Measurements from ENCODE around the gene PYY.
"Not testable (repeated sequence)": the region's sequence is repeated elsewhere in the genome, so short reads cannot be mapped to it uniquely, and the experiment has no call there.

PYY gene

GRCh38 chr17:43967251-43967875, 13.6 kb upstream of the PYY start:
- no peaks in the 10 kb centered on the region for H3K4me1 ChIP-seq (ENCODE audit: insufficient read depth, insufficient read length)
- no peaks in the 10 kb centered on the region for H3K27me3 ChIP-seq (ENCODE audit: insufficient read depth, insufficient read length)
- no peak overlapping the region for H3K9ac ChIP-seq (ENCODE audit: insufficient read length, low read depth)
- no peaks in the 10 kb centered on the region for H3K9me3 ChIP-seq (ENCODE audit: insufficient read depth, low read length)
- DNase-seq (ENCODE audit: low read depth, low spot score) = no peak
- no peak for TF ChIP-seq SUZ12 (IDR thresholded peaks at IDR 0.05; ENCODE audit: extremely low read depth, insufficient read depth, insufficient read length)
- TF ChIP-seq YY1 (IDR thresholded peaks at IDR 0.05; ENCODE audit: insufficient read depth, insufficient read length) = no peak
- TF ChIP-seq ZNF274 (IDR thresholded peaks at IDR 0.05; ENCODE audit: low read depth, low read length) = no peak
- H3K4me3 ChIP-seq (ENCODE audit: insufficient read length, low read depth) = no peak overlapping the region
- no peaks in the 10 kb centered on the region for H3K36me3 ChIP-seq (ENCODE audit: insufficient read depth, insufficient read length, low read length)

- TF ChIP-seq SUZ12 (IDR thresholded peaks at IDR 0.05; ENCODE audit: extremely low read depth, insufficient read depth, insufficient read length) (no peak), ZNF274 (IDR thresholded peaks at IDR 0.05; ENCODE audit: low read depth, low read length) (no peak), YY1 (IDR thresholded peaks at IDR 0.05; ENCODE audit: insufficient read depth, insufficient read length) (no peak)
- H3K27me3 ChIP-seq (ENCODE audit: insufficient read depth, insufficient read length) = no peaks in the 10 kb centered on the region
Measured at GRCh38 chr17:43966276-43966675, 12.5 kb upstream of the PYY start.

GRCh38 chr17:43962479-43962878, 8.7 kb upstream of the PYY start:
- TF ChIP-seq YY1 (IDR thresholded peaks at IDR 0.05; ENCODE audit: insufficient read depth, insufficient read length) (no peak), ZNF274 (IDR thresholded peaks at IDR 0.05; ENCODE audit: low read depth, low read length) (no peak)
- H3K36me3 ChIP-seq (ENCODE audit: insufficient read depth, insufficient read length, low read length) = no peaks in the 10 kb centered on the region
- H3K9me3 ChIP-seq (ENCODE audit: insufficient read depth, low read length) = no peaks in the 10 kb centered on the region
- H3K4me1 ChIP-seq (ENCODE audit: insufficient read depth, insufficient read length) = no peaks in the 10 kb centered on the region
- no peak overlapping the region for H3K4me3 ChIP-seq (ENCODE audit: insufficient read length, low read depth)
- no peak overlapping the region for H3K9ac ChIP-seq (ENCODE audit: insufficient read length, low read depth)
- H3K27me3 ChIP-seq (ENCODE audit: insufficient read depth, insufficient read length) = no peaks in the 10 kb centered on the region
- no peak for DNase-seq (ENCODE audit: low read depth, low spot score)

More at GRCh38 chr17:43966276-43966675, 12.5 kb upstream of the PYY start:
- DNase-seq (ENCODE audit: low read depth, low spot score) = no peak
- Histone ChIP-seq H3K9ac (ENCODE audit: insufficient read length, low read depth) (no peak overlapping the region), H3K4me3 (ENCODE audit: insufficient read length, low read depth) (no peak overlapping the region), H3K9me3 (ENCODE audit: insufficient read depth, low read length) (no peaks in the 10 kb centered on the region), H3K4me1 (ENCODE audit: insufficient read depth, insufficient read length) (no peaks in the 10 kb centered on the region), H3K36me3 (ENCODE audit: insufficient read depth, insufficient read length, low read length) (no peaks in the 10 kb centered on the region)

GRCh38 chr17:43961954-43962353, 8.2 kb upstream of the PYY start:
- Histone ChIP-seq H3K4me1 (ENCODE audit: insufficient read depth, insufficient read length) (no peaks in the 10 kb centered on the region), H3K36me3 (ENCODE audit: insufficient read depth, insufficient read length, low read length) (no peaks in the 10 kb centered on the region), H3K4me3 (ENCODE audit: insufficient read length, low read depth) (no peak overlapping the region), H3K27me3 (ENCODE audit: insufficient read depth, insufficient read length) (no peaks in the 10 kb centered on the region), H3K9ac (ENCODE audit: insufficient read length, low read depth) (no peak overlapping the region), H3K9me3 (ENCODE audit: insufficient read depth, low read length) (no peaks in the 10 kb centered on the region)
- TF ChIP-seq YY1 (IDR thresholded peaks at IDR 0.05; ENCODE audit: insufficient read depth, insufficient read length) (no peak), ZNF274 (IDR thresholded peaks at IDR 0.05; ENCODE audit: low read depth, low read length) (no peak), SUZ12 (IDR thresholded peaks at IDR 0.05; ENCODE audit: extremely low read depth, insufficient read depth, insufficient read length) (no peak)
- no peak for DNase-seq (ENCODE audit: low read depth, low spot score)

- H3K9ac ChIP-seq (ENCODE audit: insufficient read length, low read depth); H3K27me3 ChIP-seq (ENCODE audit: insufficient read depth, insufficient read length); DNase-seq (ENCODE audit: low read depth, low spot score); H3K9me3 ChIP-seq (ENCODE audit: insufficient read depth, low read length); H3K4me3 ChIP-seq (ENCODE audit: insufficient read length, low read depth); H3K4me1 ChIP-seq (ENCODE audit: insufficient read depth, insufficient read length); H3K36me3 ChIP-seq (ENCODE audit: insufficient read depth, insufficient read length, low read length): not testable (repeated sequence)
Measured at GRCh38 chr17:43961292-43961691, 7.6 kb upstream of the PYY start.

- TF ChIP-seq SUZ12 (IDR thresholded peaks at IDR 0.05; ENCODE audit: extremely low read depth, insufficient read depth, insufficient read length) (no peak), YY1 (IDR thresholded peaks at IDR 0.05; ENCODE audit: insufficient read depth, insufficient read length) (no peak), ZNF274 (IDR thresholded peaks at IDR 0.05; ENCODE audit: low read depth, low read length) (no peak)
- no peak overlapping the region for H3K4me3 ChIP-seq (ENCODE audit: insufficient read length, low read depth)
- no peaks in the 10 kb centered on the region for H3K4me1 ChIP-seq (ENCODE audit: insufficient read depth, insufficient read length)
- H3K9ac ChIP-seq (ENCODE audit: insufficient read length, low read depth) = no peak overlapping the region
- DNase-seq (ENCODE audit: low read depth, low spot score) = no peak
- no peaks in the 10 kb centered on the region for H3K27me3 ChIP-seq (ENCODE audit: insufficient read depth, insufficient read length)
- H3K36me3 ChIP-seq (ENCODE audit: insufficient read depth, insufficient read length, low read length) = no peaks in the 10 kb centered on the region
- no peaks in the 10 kb centered on the region for H3K9me3 ChIP-seq (ENCODE audit: insufficient read depth, low read length)
Measured at GRCh38 chr17:43958748-43959352, 5.1 kb upstream of the PYY start.

- TF ChIP-seq SUZ12 (IDR thresholded peaks at IDR 0.05; ENCODE audit: extremely low read depth, insufficient read depth, insufficient read length) (no peak), YY1 (IDR thresholded peaks at IDR 0.05; ENCODE audit: insufficient read depth, insufficient read length) (no peak), ZNF274 (IDR thresholded peaks at IDR 0.05; ENCODE audit: low read depth, low read length) (no peak)
- no peak overlapping the region for H3K9ac ChIP-seq (ENCODE audit: insufficient read length, low read depth)
- no peaks in the 10 kb centered on the region for H3K9me3 ChIP-seq (ENCODE audit: insufficient read depth, low read length)
- H3K36me3 ChIP-seq (ENCODE audit: insufficient read depth, insufficient read length, low read length) = no peaks in the 10 kb centered on the region
- DNase-seq (ENCODE audit: low read depth, low spot score) = no peak
- H3K4me1 ChIP-seq (ENCODE audit: insufficient read depth, insufficient read length) = peaks cover 7% of the 10 kb centered on the region
- no peaks in the 10 kb centered on the region for H3K27me3 ChIP-seq (ENCODE audit: insufficient read depth, insufficient read length)
- H3K4me3 ChIP-seq (ENCODE audit: insufficient read length, low read depth) = no peak overlapping the region
Measured at GRCh38 chr17:43956222-43956621, 2.5 kb upstream of the PYY start.
